HEK293T (cell line): ENCODE results near the gene XPNPEP2.

Experiments
- BHLHE40 ChIP-seq: fragments of 450-650 bp; IDR thresholded peaks from 2 replicates; pipeline ENCODE4 v1.6.1; 2016; ENCODE audit warnings: mild to moderate bottlenecking, moderate library complexity, borderline replicate concordance
- FOXK2 ChIP-seq: fragments of 450-650 bp; IDR thresholded peaks from 2 replicates; pipeline ENCODE4 v1.6.1; 2016; ENCODE audit warnings: mild to moderate bottlenecking
- ZNF384 ChIP-seq: fragments of 450-650 bp; IDR thresholded peaks from 2 replicates; pipeline ENCODE4 v1.6.1; 2016

GRCh38 chrX:129714581-129714980, 24.2 kb upstream of the XPNPEP2 start:
- no peak for TF ChIP-seq FOXK2
- TF ChIP-seq ZNF384, result no peak
- TF ChIP-seq BHLHE40, result no peak
